GM21360 (cell line): ENCODE measurements around the gene ASPG.

Experiments
- ATAC-seq: cut with Tn5 transposase; IDR thresholded peaks from one replicate; pipeline ENCODE4 v1.9.1; 2021; ENCODE audit warnings: mild to moderate bottlenecking, moderate library complexity; ENCODE audit not compliant: unreplicated experiment

The ASPG gene

GRCh38 chr14:104158827-104159798, 73.6 kb downstream of the ASPG start:
- ATAC-seq = no peak

- ATAC-seq = no peak
These were observed 74.5 kb downstream of the ASPG start for GRCh38 chr14:104159990-104160389.

- ATAC-seq = no peak
These were observed 76.3 kb downstream of the ASPG start for GRCh38 chr14:104161602-104162367.

- no peak for ATAC-seq
These were observed 77.0 kb downstream of the ASPG start for GRCh38 chr14:104162495-104162894.

- ATAC-seq = no peak
These were observed 78.0 kb downstream of the ASPG start for GRCh38 chr14:104163541-104163940.

- no peak for ATAC-seq
These were observed 78.5 kb downstream of the ASPG start for GRCh38 chr14:104164041-104164440.

- no peak for ATAC-seq
These were observed 79.0 kb downstream of the ASPG start for GRCh38 chr14:104164512-104164911.
